GM12873 (cell line): ENCODE results near the gene UBAC2.
A peak's percentile ranks its signal among the peaks of the same experiment; 100 is the strongest.

Source experiments
- TF ChIP-seq, protein P1 (sequence below): IDR thresholded peaks from 2 replicates; pipeline ENCODE4 v1.5.1; 2012; ENCODE audit warnings: low read depth, mild to moderate bottlenecking, moderate library complexity, low read length, control low read depth; ENCODE audit not compliant: insufficient read depth; ENCODE audit errors: missing control alignments

The UBAC2 gene

DNA sequence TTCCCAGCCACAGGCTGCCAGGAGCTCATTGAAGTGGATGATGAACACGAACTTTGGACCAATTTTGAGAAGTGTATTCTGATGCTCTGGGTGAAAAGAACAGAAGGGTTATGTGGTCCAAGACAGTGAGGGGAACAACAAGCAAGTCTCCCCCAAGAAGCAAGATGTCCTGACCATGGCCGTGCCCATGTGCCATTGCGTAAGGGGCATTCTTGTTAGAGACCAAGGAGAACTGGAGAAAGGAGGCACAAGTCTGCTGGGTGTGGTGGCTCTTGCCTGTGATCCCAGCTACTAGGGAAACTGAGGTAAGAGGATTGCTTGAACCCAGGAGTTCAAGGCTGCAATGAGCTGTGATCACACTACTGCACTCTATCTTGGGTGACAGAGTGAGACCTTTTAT lies 27.0 kb upstream of the UBAC2 start:
- TF ChIP-seq, protein P1, sequence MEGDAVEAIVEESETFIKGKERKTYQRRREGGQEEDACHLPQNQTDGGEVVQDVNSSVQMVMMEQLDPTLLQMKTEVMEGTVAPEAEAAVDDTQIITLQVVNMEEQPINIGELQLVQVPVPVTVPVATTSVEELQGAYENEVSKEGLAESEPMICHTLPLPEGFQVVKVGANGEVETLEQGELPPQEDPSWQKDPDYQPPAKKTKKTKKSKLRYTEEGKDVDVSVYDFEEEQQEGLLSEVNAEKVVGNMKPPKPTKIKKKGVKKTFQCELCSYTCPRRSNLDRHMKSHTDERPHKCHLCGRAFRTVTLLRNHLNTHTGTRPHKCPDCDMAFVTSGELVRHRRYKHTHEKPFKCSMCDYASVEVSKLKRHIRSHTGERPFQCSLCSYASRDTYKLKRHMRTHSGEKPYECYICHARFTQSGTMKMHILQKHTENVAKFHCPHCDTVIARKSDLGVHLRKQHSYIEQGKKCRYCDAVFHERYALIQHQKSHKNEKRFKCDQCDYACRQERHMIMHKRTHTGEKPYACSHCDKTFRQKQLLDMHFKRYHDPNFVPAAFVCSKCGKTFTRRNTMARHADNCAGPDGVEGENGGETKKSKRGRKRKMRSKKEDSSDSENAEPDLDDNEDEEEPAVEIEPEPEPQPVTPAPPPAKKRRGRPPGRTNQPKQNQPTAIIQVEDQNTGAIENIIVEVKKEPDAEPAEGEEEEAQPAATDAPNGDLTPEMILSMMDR = no peak

DNA sequence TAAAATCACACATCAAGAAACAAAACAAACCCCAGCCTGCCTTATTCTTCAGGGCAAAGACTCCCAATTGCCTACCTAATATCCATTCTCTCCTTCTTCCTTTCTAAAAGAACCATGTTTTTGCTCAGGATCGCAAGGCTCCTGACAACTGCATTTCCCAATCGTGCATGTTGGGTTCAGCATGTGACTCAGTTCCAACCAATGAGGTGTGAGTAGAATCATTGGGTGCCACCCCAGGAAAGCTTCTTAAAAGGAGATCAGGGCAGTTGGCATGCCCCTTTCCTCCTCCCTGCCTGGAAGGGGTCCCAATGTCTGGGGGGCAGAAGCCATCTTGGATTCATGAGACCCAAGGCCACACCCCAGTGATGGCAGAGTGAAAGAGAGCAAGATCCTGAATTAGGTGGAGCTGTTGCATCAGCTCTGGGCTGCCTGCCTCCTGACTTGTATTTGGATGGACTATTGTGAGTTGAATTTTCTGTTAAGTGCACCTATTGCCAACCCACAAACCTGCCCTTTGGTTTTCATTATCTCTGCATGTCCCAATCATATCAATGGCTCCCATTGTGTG lies 26.0 kb upstream of the UBAC2 start:
- TF ChIP-seq, protein P1 = no peak

DNA sequence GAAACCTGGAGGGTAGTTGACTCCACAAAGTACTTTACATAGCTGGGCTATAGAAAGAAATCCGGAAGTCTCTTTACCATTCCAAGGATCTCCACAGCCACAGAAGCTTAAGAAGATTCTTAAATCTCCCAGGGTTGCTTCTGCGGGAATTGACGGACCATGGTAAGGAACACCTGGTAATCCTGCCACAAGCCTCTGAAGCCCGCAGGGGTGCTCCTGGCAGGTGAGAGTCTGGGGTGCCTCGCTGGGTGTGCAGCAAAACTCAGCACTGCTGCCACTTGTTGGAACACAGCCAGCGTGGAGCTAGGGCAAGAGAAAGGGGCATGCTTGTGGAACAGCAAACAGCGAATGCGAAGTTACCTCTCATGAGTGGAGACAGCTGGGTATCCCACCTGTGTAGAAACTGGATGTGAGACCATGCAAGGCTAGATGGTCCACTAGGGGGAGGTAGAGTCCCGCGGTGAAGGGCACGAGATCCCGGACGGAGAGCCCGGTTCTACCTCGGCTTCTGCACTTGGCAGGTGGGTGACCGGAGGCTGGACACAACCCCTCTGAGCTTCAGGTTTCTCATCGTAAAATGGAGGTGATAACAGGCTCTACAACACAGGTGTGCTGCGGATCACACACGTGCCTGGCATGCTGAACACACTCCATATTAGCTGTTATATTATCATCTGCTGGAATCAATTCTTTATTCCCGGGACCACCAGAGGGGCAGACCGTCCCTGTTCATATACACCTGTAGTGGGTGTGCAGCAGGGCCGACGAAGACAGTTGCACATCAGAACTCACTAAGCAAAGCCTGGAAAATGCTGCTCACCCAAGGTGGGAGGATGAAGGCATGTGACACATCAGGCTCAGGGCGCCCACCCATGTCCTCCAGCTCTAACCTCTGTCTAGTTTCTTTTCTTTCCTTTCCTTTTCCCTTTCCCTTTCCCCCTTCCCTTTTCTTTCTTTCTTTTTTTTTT lies 24.1 kb upstream of the UBAC2 start:
- TF ChIP-seq, protein P1 = peak; percentile 99

DNA sequence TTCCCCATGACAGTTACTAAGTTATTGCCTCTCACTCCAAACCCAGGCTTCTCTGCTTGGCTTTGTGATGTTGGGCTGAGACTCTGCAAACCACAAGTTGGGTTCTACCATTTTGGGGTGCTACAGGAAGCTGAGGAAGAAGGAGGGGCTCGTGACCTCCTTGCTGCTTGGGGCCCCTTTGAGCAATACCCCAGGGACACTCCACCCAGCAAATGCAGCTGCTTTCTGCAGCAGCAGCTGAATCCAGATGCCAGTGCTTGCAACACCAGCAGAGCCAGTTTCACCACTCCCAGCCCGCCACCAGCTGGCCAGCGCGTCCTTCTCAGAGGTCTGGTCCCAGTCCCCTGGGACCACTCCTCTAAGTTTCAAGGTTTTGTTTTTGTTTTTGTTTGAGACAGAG lies 22.0 kb upstream of the UBAC2 start:
- TF ChIP-seq, protein P1 = no peak

DNA sequence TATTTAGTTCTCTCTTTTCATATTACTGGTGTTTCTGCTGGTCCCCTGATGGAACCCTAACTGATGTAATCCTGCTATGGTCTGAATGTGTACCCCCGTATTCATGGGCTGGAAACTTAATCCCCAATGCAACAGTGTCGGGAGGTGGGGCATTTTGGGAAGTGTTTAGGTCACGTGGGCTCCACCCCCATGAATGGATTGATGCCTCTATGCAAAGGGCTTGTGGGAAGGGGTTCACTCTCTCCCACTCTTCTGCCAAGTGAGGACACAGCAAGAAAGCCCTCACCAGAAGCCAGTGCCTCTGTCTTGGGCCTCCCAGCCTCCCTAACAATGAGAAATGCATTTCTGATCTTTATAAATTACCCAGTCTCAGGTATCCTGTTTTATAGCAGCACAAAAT lies 21.2 kb upstream of the UBAC2 start:
- TF ChIP-seq, protein P1 = no peak

DNA sequence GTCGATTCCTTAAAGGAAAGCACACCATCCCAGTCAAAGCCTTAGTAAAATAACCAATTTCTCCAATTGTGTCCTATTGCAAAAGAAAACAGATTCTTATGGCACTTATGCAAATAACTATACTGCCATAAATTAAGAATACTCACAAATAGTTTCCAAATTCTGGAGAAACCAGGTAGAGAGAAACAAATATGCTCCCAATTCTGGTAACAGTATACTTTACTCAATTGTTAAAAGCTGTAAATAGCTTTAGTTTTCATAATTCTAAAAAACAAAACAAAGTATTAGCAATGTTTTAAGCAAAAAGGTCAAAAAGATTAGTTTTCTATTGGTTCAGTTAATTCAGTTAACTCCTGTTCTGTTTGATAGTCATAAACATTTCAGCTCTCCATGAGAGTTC lies 18.2 kb upstream of the UBAC2 start:
- TF ChIP-seq, protein P1 = no peak

DNA sequence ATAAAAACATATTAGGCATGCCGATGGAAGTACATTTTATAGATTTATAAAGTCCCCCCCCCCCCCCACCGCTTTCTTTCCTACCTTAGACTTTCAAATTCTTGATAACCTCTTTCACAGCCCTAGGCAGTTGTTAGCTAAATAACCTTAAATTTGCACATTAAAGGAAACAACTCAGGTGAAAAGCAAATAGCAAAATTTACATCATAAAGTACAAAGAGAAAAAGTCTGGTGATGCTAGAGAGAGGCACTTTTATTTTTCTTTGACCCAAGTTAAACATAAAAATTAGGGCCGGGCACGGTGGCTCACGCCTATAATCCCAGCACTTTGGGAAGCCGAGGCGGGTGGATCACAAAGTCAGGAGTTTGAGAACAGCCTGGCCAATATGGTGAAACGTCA lies 15.0 kb upstream of the UBAC2 start:
- TF ChIP-seq, protein P1 = no peak
